Measurements from ENCODE around the gene BET1.

Gene BET1, protein sequence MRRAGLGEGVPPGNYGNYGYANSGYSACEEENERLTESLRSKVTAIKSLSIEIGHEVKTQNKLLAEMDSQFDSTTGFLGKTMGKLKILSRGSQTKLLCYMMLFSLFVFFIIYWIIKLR

DNA sequence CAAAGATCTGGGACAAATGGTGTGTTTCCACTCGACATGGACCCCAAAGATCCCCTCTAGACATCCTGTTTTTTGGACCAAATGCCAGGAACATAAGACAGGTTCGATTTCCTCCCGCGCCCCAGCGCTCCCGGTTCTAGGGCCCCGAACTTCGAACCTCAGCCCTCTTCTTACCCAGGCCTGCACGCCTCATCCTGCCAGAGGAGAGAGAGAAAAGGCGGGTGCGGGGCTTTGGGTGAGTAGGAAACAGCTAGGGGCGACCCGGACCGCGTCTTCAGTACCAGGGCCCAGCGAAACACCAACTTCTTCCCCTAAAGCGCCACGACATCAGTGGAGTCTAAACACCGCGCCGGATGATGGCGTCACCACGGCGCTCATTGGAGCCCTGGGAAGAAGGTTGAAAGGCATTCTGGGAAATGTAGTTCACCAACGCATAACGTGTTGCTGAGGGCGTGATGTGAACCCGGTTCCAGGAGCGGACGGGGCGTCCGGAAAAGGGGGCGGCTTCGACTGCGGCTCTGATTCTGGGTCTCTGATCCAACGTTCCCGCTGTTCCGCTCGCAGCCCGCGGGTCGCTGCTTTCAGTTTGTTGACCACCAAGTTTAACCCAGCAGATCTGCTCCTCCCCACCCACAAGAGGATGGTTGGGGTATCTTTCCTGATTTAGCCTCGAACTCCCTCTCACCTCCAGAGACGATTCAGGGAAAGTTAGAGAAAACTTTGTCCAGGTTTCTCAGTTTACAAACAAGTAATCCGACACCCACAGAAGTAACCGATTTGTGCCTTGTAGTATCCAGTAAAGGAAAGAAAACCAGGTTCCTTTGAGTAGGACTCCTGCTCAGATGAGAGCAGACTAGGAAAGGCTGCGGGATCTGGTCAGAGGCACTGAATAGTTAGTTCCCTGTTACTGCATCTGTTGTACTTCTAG lies at the start of gene BET1:
Gene BET1, minus strand, starts transcription at position 332 of the 928 bp plus-strand sequence. Its CDS starts 139 bp downstream, at position 193.
- no peak for TF ChIP-seq EZH2phosphoT487 (IDR thresholded peaks at IDR 0.05; ENCODE audit: low read depth)
- TF ChIP-seq, protein P1, sequence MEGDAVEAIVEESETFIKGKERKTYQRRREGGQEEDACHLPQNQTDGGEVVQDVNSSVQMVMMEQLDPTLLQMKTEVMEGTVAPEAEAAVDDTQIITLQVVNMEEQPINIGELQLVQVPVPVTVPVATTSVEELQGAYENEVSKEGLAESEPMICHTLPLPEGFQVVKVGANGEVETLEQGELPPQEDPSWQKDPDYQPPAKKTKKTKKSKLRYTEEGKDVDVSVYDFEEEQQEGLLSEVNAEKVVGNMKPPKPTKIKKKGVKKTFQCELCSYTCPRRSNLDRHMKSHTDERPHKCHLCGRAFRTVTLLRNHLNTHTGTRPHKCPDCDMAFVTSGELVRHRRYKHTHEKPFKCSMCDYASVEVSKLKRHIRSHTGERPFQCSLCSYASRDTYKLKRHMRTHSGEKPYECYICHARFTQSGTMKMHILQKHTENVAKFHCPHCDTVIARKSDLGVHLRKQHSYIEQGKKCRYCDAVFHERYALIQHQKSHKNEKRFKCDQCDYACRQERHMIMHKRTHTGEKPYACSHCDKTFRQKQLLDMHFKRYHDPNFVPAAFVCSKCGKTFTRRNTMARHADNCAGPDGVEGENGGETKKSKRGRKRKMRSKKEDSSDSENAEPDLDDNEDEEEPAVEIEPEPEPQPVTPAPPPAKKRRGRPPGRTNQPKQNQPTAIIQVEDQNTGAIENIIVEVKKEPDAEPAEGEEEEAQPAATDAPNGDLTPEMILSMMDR (IDR thresholded peaks at IDR 0.05; ENCODE audit: low read depth, low read length): no peak
- H3K27ac ChIP-seq (ENCODE audit: low read length): peak within 1 kb of the TSS; percentile 54
- H3K27me3 ChIP-seq (ENCODE audit: low read depth, low read length): no peaks in the 10 kb centered on the region
- H3K4me2 ChIP-seq (ENCODE audit: low read length): peak within 1 kb of the TSS; percentile 84
- H4K20me1 ChIP-seq (ENCODE audit: insufficient read depth, low read length): peaks cover 10% of the 10 kb centered on the region; the same call in 1 of the 2 replicates
- H3K4me3 ChIP-seq (ENCODE audit: low read length): peak within 1 kb of the TSS; percentile 93
- H3K4me1 ChIP-seq (ENCODE audit: low read length): peaks cover 14% of the 10 kb centered on the region
- no peaks in the 10 kb centered on the region for H3K36me3 ChIP-seq (replicated peaks; ENCODE audit: low read depth, low read length)
- H3K9ac ChIP-seq (ENCODE audit: low read length): peak within 1 kb of the TSS; percentile 96
- H2AFZ ChIP-seq (ENCODE audit: low read depth, low read length): peak within 1 kb of the TSS; percentile 88
- H3K79me2 ChIP-seq (ENCODE audit: low read length): peaks cover 39% of the 10 kb centered on the region
- no peaks in the 10 kb centered on the region for H3K9me3 ChIP-seq (ENCODE audit: insufficient read depth, low read length)

DNA sequence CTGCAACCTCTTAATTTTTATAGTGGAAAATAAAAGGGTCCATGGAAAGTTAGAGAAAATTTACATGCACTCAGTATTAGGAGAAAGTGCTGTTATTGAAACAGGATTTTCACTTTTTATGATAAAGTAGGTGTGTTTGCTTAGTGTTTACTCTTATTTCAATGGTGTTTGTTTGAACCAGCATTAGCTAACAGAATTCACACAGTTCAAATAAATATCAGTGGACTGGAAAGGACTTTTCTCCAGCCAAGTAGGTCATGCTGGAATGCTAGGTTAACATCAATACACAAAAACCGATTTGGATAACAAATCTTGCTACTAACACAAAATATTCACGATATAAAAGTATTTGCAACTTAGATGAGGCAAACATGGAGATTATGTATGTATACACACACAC lies 49.4 kb upstream of the BET1 start:
- H3K27me3 ChIP-seq (ENCODE audit: low read depth, low read length): no peaks in the 10 kb centered on the region
- no peak overlapping the region for H3K9ac ChIP-seq (ENCODE audit: low read length)
- H3K79me2 ChIP-seq (ENCODE audit: low read length): no peaks in the 10 kb centered on the region
- H3K4me1 ChIP-seq (ENCODE audit: low read length): peaks cover 55% of the 10 kb centered on the region
- H3K9me3 ChIP-seq (ENCODE audit: insufficient read depth, low read length): peaks cover 3% of the 10 kb centered on the region; the same call in 1 of the 2 replicates
- no peak for TF ChIP-seq EZH2phosphoT487 (IDR thresholded peaks at IDR 0.05; ENCODE audit: low read depth)
- no peaks in the 10 kb centered on the region for H4K20me1 ChIP-seq (ENCODE audit: insufficient read depth, low read length)
- no peak overlapping the region for H2AFZ ChIP-seq (ENCODE audit: low read depth, low read length)
- no peaks in the 10 kb centered on the region for H3K36me3 ChIP-seq (replicated peaks; ENCODE audit: low read depth, low read length)
- no peak overlapping the region for H3K4me3 ChIP-seq (ENCODE audit: low read length)
- no peak overlapping the region for H3K4me2 ChIP-seq (ENCODE audit: low read length)
- H3K27ac ChIP-seq (ENCODE audit: low read length): no peak overlapping the region

DNA sequence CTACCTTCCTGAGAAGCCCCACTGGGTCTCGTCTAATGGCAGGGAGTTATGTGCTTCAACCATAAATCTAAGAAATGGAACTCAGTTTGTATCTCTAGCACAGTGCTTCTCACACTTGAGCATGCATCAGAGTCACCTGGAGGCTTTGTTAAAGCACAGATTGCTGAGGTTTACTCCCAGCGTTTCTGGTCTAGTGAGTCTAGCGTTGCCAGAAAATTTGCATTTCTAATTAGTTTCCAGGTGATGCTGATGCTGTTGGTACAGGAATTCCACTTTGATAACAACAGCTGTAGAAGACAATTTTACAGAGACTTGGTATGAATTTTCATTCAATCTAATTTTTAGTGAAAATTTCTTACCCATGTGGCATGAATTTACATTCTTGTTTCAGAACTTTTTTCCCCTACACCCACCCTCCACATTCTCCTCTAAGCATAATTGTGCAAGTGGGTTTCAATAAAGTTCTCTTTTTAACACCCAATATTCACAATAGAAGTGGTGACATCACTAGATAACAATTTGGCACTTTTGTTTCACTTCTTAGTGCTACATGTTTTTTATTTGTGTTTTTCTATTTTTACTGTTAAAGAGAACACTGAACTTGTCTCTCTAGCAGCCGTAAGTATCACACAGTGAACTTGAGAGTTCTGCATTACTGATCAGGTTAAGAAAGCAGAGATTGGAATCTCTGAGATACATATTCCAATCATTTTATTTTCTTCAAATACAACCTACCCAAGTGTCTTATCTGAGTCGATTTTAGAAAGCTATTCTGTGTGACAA lies 48.4 kb upstream of the BET1 start:
- Histone ChIP-seq H2AFZ (ENCODE audit: low read depth, low read length) (no peak overlapping the region), H3K36me3 (replicated peaks; ENCODE audit: low read depth, low read length) (no peaks in the 10 kb centered on the region), H3K79me2 (ENCODE audit: low read length) (no peaks in the 10 kb centered on the region), H3K9ac (ENCODE audit: low read length) (0 out of 2 replicates have a peak overlapping the region, but pooled peaks have one; percentile 5), H3K9me3 (ENCODE audit: insufficient read depth, low read length) (peaks cover 3% of the 10 kb centered on the region; the same call in 1 of the 2 replicates), H3K4me2 (ENCODE audit: low read length) (peak overlapping the region; percentile 62), H3K4me1 (ENCODE audit: low read length) (peaks cover 65% of the 10 kb centered on the region), H4K20me1 (ENCODE audit: insufficient read depth, low read length) (no peaks in the 10 kb centered on the region), H3K4me3 (ENCODE audit: low read length) (peak overlapping the region; percentile 22), H3K27me3 (ENCODE audit: low read depth, low read length) (no peaks in the 10 kb centered on the region), H3K27ac (ENCODE audit: low read length) (peak overlapping the region; percentile 31)
- no peak for TF ChIP-seq EZH2phosphoT487 (IDR thresholded peaks at IDR 0.05; ENCODE audit: low read depth)
- TF ChIP-seq, protein P1 (IDR thresholded peaks at IDR 0.05; ENCODE audit: low read depth, low read length): no peak

DNA sequence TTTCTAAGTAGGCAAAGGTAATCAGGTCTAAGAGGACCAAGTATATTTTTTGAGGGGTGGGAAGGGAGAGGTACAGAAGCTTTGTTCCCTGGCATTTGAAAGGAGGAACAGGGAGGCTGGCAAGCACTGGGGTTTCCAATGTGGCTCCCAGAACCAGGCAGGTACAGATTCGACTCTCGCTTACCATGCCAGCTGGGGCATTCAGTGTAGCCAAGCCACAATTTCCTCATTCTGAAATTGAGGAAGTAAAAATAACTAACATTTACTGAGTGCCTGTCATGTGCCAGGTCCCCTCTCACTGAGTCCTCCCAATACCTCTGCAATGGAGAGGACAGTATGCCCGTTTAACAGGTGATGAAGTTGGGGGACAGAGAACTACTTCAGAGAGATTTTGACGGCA lies 45.9 kb upstream of the BET1 start:
- Histone ChIP-seq H4K20me1 (ENCODE audit: insufficient read depth, low read length) (no peaks in the 10 kb centered on the region), H3K4me3 (ENCODE audit: low read length) (peak overlapping the region; percentile 69), H3K4me1 (ENCODE audit: low read length) (peaks cover 61% of the 10 kb centered on the region), H3K9me3 (ENCODE audit: insufficient read depth, low read length) (peaks cover 3% of the 10 kb centered on the region; the same call in 1 of the 2 replicates), H3K4me2 (ENCODE audit: low read length) (peak overlapping the region; percentile 91), H3K27ac (ENCODE audit: low read length) (peak overlapping the region; percentile 69), H3K79me2 (ENCODE audit: low read length) (no peaks in the 10 kb centered on the region), H2AFZ (ENCODE audit: low read depth, low read length) (peak overlapping the region; percentile 92; the same call in 1 of the 2 replicates), H3K36me3 (replicated peaks; ENCODE audit: low read depth, low read length) (no peaks in the 10 kb centered on the region), H3K27me3 (ENCODE audit: low read depth, low read length) (no peaks in the 10 kb centered on the region), H3K9ac (ENCODE audit: low read length) (peak overlapping the region; percentile 56)
- TF ChIP-seq EZH2phosphoT487 (IDR thresholded peaks at IDR 0.05; ENCODE audit: low read depth): no peak
- TF ChIP-seq, protein P1 (IDR thresholded peaks at IDR 0.05; ENCODE audit: low read depth, low read length): no peak
